Measurements from ENCODE around the gene APLNR.

- TF ChIP-seq POLR2AphosphoS2 (conservative IDR thresholded peaks at IDR 0.05; ENCODE audit: low read length) (no peak), RNF2 (IDR thresholded peaks at IDR 0.05; ENCODE audit: borderline replicate concordance, low read depth) (no peak), CHD4 (IDR thresholded peaks at IDR 0.05; ENCODE audit: borderline replicate concordance) (no peak), CTCF (IDR thresholded peaks at IDR 0.05) (no peak)
Observed at GRCh38 chr11:57210781-57211180, 26.3 kb downstream of the APLNR start.

Measured in A549 (cell line).